Measurements from ENCODE around the gene MYDGF. TPM values are rescaled to one million over a fixed set of nuclear protein-coding genes. Genes with fewer than 3 reads are reported as not detected.

Gene MYDGF
- total and polyA plus RNA-seq, 9 of the 15 experiments (the other 6 are each of a cell fraction or from before 2014, with no cell fraction given) = 4.2 to 141 (median 82.1) TPM

DNA sequence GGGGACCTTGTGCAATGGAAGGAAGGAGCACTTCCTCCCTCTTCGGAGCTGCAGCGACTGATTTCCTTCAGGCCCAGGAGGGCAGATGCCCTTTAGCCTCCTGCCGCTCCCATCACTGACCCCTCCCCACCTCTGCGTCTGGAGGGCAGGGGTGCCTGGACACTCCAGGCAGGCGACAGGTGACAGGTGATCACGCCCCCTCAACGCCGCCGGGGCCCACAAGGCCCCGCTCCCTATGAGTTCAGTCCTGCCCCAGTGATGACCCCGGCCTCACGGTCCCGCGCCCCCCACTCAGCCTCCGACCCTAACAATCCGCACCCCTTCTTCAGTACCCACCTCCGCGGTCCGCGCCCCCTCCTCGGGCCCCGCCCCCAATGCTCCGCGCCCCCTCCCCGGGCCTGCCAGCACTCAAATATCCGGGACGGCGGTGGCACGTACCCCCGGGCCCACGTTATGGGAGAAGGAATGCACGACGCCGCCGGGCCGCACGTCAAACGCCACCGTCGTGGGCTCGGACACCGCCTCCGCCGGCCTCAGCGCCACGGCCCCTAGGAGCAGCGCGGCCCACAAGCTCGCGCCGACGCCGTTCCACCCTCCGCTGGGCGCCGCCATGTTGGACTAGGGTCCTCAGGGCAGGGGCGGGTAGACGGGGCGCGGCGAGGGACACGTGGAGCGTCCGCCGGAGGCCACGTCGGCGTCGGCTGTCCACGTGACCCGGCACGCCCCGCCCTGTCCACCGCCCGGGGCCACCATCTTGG is at the start of gene MYDGF (continued):
- TF ChIP-seq STAT5B (CRISPR knock-in tag; IDR thresholded peaks at IDR 0.05) = no peak
- no peak for TF ChIP-seq ZNF224 (CRISPR knock-in tag; IDR thresholded peaks at IDR 0.05)
- TF ChIP-seq, protein P1, sequence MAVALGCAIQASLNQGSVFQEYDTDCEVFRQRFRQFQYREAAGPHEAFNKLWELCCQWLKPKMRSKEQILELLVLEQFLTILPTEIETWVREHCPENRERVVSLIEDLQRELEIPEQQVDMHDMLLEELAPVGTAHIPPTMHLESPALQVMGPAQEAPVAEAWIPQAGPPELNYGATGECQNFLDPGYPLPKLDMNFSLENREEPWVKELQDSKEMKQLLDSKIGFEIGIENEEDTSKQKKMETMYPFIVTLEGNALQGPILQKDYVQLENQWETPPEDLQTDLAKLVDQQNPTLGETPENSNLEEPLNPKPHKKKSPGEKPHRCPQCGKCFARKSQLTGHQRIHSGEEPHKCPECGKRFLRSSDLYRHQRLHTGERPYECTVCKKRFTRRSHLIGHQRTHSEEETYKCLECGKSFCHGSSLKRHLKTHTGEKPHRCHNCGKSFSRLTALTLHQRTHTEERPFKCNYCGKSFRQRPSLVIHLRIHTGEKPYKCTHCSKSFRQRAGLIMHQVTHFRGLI (CRISPR knock-in tag; IDR thresholded peaks at IDR 0.05) = no peak
- TF ChIP-seq, protein P2, sequence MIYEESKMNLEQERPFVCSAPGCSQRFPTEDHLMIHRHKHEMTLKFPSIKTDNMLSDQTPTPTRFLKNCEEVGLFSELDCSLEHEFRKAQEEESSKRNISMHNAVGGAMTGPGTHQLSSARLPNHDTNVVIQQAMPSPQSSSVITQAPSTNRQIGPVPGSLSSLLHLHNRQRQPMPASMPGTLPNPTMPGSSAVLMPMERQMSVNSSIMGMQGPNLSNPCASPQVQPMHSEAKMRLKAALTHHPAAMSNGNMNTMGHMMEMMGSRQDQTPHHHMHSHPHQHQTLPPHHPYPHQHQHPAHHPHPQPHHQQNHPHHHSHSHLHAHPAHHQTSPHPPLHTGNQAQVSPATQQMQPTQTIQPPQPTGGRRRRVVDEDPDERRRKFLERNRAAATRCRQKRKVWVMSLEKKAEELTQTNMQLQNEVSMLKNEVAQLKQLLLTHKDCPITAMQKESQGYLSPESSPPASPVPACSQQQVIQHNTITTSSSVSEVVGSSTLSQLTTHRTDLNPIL (CRISPR knock-in tag; IDR thresholded peaks at IDR 0.05) = no peak
- TF ChIP-seq CBFA2T2 (conservative IDR thresholded peaks at IDR 0.05) = peak; percentile 76
- peak; percentile 58; the same call in 1 of the 2 replicates for TF ChIP-seq NR2C2 (CRISPR knock-in tag; IDR thresholded peaks at IDR 0.05)
- TF ChIP-seq NR2C2 (tag; IDR thresholded peaks at IDR 0.05) = peak; percentile 83

DNA sequence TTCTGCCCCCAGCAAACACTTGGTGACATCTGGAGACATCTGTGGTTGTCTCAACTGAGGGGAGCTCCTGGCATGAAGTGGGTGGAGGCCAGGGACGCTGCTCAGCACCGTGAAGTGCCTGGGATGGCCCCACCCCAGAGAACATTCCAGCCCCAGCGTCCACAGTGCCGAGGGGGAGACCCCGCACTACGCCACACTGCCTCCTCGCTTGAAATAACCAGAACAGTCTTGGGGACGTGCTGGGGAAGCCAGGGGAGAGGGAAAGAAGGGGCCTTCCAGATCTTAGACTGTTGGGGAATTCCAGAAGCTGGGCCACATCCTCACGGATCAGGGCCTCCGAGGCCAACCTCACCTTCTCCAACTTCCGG is 49.3 kb upstream of the MYDGF start:
- POLR2A ChIA-PET = no interaction called here
- no peak overlapping the region for H3K4me2 ChIP-seq (ENCODE audit: insufficient read depth, low read length)

More for the DNA sequence above, 49.3 kb upstream of the MYDGF start:
- BruUV-seq (replicated peaks) = no TSS peak
- intact Hi-C loops (cut with micrococcal nuclease) = no loop called here
- CTCF ChIA-PET (ENCODE audit: low intra/inter-chr PET ratio) = no interaction called here
- H3K27me3 ChIP-seq (ENCODE audit: control insufficient read depth in 2 of 2, insufficient read depth in 2 of 2, low read length in 2 of 2) = no peaks in the 10 kb centered on the region
- TF ChIP-seq HEY1 (CRISPR knock-in tag; IDR thresholded peaks at IDR 0.05; ENCODE audit: borderline replicate concordance) (no peak), NCOA1 (IDR thresholded peaks at IDR 0.05; ENCODE audit: low read depth) (no peak), ZFX (CRISPR knock-in tag; IDR thresholded peaks at IDR 0.05) (no peak), NR2F6 (CRISPR knock-in tag; IDR thresholded peaks at IDR 0.05) (no peak), CBX2 (IDR thresholded peaks at IDR 0.05; ENCODE audit: insufficient read depth, low read length, poor library complexity, severe bottlenecking) (no peak), GABPB2 (CRISPR knock-in tag; conservative IDR thresholded peaks at IDR 0.05) (no peak), PURB (CRISPR knock-in tag; IDR thresholded peaks at IDR 0.05; ENCODE audit: low read depth) (no peak), NCOA4 (IDR thresholded peaks at IDR 0.05; ENCODE audit: partially characterized antibody) (no peak)
- WGBS (ENCODE audit: insufficient coverage, low coverage, missing lambda C conversion rate) = 92% methylated on average over 10 of the region's 11 CpGs
- no peak overlapping the region for H3K9ac ChIP-seq (ENCODE audit: insufficient read depth in 1 of 2, low read depth in 2 of 2, low read length in 2 of 2)
- H3K4me3 ChIP-seq = no peak overlapping the region
- peaks cover 11 to 37% of the 10 kb centered on the region in 2 experiments for H3K4me1 ChIP-seq (replicated peaks in 1 of 2; ENCODE audit: control insufficient read depth in 2 of 2, insufficient read depth in 2 of 2, low read length in 2 of 2)
- no peak overlapping the region for H3K27ac ChIP-seq (ENCODE audit: extremely low read depth, low read depth, low read length)
- H3K9me3 ChIP-seq (replicated peaks; ENCODE audit: control insufficient read depth, insufficient read depth, low read depth, low read length) = no peaks in the 10 kb centered on the region
- no peaks in the 10 kb centered on the region for H3K9me1 ChIP-seq (ENCODE audit: control insufficient read depth, insufficient read depth, low read length)
- in situ Hi-C loops (cut with MboI) = no loop called here
- ATAC-seq (no peak), DNase-seq (ENCODE audit: extremely low read depth in 1 of 4, low spot score in 3 of 4) (no peak), FAIRE-seq (no peak)
- H2AFZ ChIP-seq (ENCODE audit: low read depth, low read length) = no peak overlapping the region
- peaks cover 35% of the 10 kb centered on the region for H3K79me2 ChIP-seq (ENCODE audit: control insufficient read depth, insufficient read depth, low read length)
- peaks cover 68% of the 10 kb centered on the region; the same call in 2 of the 3 replicates for H3K36me3 ChIP-seq (ENCODE audit: control insufficient read depth, insufficient read depth, low read length)
- peaks cover 9% of the 10 kb centered on the region; the same call in 1 of the 2 replicates for H4K20me1 ChIP-seq (replicated peaks; ENCODE audit: control insufficient read depth, insufficient read depth, low read length)

Measured in K562 (cell line).